ENCODE data around the gene TRIM44. TPM values are rescaled to one million over a fixed set of nuclear protein-coding genes. Genes with fewer than 3 reads are reported as not detected.

The TRIM44 gene
- total and polyA plus RNA-seq, 8 donors, result 57.6 to 72.1 (median 65.2) TPM

DNA sequence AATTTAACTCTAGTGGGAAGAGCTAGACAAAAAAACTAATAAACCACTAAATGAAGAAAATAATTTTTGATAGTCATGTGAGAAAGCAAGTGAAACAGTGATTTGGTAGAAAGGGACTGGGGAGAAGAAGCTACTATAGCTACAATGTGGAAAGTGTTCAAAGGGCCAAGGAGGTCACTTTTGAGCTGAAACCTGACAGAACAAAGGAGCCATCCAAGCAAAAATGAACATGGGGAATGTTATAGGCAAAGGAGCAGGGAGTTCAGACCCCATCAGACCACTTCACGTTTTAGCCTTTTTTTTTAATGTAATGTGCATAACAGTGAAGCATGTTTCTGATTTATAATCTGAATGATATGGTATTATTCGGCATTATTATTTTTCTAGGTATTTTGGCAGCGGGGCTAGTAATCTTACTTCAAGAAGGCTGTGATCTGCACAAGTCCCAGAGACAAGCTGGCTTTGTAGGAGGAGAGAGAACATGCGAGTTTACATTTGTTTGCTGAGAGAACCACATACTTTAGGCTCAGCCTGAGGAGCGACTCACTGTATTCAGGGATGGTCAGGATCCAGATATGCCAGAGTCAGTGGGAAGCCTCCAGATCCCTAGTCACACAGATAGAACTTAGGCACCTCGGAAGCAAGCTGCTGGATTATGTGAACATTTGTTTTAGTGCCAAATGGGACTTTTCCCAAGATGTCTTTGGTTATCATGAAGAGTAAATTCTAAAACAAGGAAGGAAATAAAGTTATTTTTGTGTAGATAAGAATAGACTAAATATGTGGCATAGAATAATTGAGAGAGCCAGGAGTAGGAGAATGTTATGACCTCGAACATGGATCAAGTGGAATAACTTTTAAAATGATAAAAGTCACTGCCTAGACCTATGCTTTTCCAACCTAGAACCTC lies 118.6 kb downstream of the TRIM44 start:
- Histone ChIP-seq H3K4me3 (no peak overlapping the region), H3K36me3 (no peaks in the 10 kb centered on the region), H3K27ac (no peak overlapping the region), H3K27me3 (no peaks in the 10 kb centered on the region), H3K9me3 (peaks cover 0 to 6% of the 10 kb centered on the region in 2 donors), H3K4me1 (peaks cover 0 to 6% of the 10 kb centered on the region in 2 donors)
- TF ChIP-seq, protein P1, sequence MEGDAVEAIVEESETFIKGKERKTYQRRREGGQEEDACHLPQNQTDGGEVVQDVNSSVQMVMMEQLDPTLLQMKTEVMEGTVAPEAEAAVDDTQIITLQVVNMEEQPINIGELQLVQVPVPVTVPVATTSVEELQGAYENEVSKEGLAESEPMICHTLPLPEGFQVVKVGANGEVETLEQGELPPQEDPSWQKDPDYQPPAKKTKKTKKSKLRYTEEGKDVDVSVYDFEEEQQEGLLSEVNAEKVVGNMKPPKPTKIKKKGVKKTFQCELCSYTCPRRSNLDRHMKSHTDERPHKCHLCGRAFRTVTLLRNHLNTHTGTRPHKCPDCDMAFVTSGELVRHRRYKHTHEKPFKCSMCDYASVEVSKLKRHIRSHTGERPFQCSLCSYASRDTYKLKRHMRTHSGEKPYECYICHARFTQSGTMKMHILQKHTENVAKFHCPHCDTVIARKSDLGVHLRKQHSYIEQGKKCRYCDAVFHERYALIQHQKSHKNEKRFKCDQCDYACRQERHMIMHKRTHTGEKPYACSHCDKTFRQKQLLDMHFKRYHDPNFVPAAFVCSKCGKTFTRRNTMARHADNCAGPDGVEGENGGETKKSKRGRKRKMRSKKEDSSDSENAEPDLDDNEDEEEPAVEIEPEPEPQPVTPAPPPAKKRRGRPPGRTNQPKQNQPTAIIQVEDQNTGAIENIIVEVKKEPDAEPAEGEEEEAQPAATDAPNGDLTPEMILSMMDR (IDR thresholded peaks at IDR 0.05), result no peak
- no peak for ATAC-seq
- no peak for DNase-seq
- intact Hi-C loops (cut with DNase I), result no loop called here

DNA sequence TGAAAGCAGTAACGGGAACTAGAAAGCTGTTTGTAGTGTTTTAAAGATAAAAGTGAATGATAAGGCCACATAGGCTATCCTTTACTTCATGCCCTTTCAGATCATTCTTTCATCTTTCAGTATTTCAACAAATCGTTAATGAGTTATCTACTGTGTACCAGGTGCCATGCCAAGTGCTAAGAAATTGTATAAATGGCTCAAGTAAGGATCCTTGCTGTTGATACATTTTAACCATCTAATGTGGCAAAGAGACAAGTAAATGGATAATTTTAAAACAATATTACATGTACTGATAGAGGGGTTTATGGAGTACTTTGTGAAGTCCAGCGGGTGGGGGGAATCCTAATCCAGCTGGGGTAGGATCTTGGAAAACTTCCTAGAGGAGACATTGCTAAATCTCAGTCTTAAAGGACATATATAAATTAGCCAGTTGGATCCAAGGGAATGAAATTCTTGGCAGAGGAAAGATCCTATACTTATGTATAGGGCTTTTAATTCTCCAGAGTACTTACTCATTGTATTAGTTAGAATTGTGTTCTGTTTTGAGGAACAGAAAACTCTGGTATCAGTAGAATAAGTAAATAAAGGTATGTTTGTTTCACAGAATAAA lies 119.4 kb downstream of the TRIM44 start:
- H3K27ac ChIP-seq, result no peak overlapping the region
- H3K4me3 ChIP-seq, result no peak overlapping the region
- TF ChIP-seq, protein P1 (IDR thresholded peaks at IDR 0.05), result no peak
- H3K4me1 ChIP-seq, result peaks cover 0 to 6% of the 10 kb centered on the region in 2 donors
- no peaks in the 10 kb centered on the region for H3K36me3 ChIP-seq
- intact Hi-C loops (cut with DNase I), result no loop called here
- no peaks in the 10 kb centered on the region for H3K27me3 ChIP-seq
- ATAC-seq (no peak), DNase-seq (no peak)
- H3K9me3 ChIP-seq, result peaks cover 0 to 6% of the 10 kb centered on the region in 2 donors

DNA sequence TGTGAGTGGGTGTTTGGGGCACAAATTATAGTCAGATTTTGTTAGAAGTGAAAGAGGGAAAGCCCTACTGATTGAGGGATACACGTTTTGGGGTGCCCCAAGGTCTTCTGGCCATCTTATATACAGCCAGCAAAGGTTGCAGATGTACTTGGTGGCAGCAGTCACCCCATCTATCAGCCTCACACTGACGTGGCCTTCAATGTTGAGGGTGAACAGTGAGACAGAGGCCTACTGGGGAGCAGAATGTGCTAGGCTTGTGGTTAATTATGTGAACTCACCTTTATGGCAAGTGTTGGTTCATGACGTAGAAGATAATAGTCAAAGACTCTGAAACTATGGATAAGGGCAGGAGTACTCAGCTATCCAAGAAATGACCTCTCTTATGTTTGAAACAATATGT lies 121.2 kb downstream of the TRIM44 start:
- ATAC-seq (no peak), DNase-seq (no peak)
- intact Hi-C loops (cut with DNase I), result no loop called here
- Histone ChIP-seq H3K4me1 (peaks cover 0 to 6% of the 10 kb centered on the region in 2 donors), H3K27me3 (no peaks in the 10 kb centered on the region), H3K4me3 (no peak overlapping the region), H3K9me3 (peaks cover 0 to 6% of the 10 kb centered on the region in 2 donors), H3K27ac (no peak overlapping the region), H3K36me3 (no peaks in the 10 kb centered on the region)
- TF ChIP-seq, protein P1 (IDR thresholded peaks at IDR 0.05), result no peak

DNA sequence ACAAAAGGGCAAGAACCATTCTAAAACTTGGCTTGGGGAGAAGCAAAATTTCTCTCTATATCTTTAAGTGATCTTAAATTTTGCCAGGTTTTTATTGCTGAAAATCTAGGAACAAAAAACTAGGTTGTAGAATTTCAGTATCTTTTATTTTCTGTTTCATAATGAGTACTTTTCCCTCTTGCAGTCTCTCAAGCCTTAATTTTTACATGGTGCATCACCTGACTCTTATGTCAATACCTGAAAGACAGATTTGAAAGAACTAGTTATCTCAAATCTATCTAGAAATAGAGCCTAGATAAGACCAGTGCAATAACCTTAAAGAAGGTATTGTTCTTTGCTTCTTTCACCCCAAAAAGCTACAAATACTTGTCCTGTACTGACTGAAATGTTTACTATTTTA lies 122.1 kb downstream of the TRIM44 start:
- intact Hi-C loops (cut with DNase I), result no loop called here
- no peak overlapping the region for H3K27ac ChIP-seq
- TF ChIP-seq, protein P1 (IDR thresholded peaks at IDR 0.05), result no peak
- no peak overlapping the region for H3K4me3 ChIP-seq
- no peak for ATAC-seq
- H3K4me1 ChIP-seq, result peaks cover 0 to 6% of the 10 kb centered on the region in 2 donors
- no peak for DNase-seq
- H3K9me3 ChIP-seq, result no peaks in the 10 kb centered on the region
- H3K27me3 ChIP-seq, result no peaks in the 10 kb centered on the region
- H3K36me3 ChIP-seq, result no peaks in the 10 kb centered on the region
